ENCODE data around the gene CADM4. TPM values are rescaled to one million over a fixed set of nuclear protein-coding genes. Genes with fewer than 3 reads are reported as not detected.

The CADM4 gene
- total and polyA plus RNA-seq, 9 of the 15 experiments (the other 6 are each of a cell fraction or from before 2014, with no cell fraction given), result 0.03 to 4.6 (median 1.3) TPM

DNA sequence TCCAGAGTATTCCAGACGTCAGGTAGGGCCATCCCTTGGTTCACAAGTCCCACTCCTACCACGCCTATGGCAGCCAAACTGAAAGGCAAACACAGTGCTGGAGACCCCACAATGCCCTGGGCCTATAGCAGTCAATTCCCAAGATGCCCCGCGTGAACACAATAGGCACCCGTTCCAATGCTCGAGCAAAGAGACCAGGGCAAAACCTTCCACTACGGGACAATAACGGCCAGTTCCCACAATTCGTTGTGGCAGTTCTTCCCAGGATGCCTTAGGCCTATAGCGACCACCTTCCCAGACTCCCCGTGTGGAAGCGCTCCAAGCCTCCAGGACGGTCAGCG lies 20.8 kb downstream of the CADM4 start (continued):
- TF ChIP-seq, protein P1, sequence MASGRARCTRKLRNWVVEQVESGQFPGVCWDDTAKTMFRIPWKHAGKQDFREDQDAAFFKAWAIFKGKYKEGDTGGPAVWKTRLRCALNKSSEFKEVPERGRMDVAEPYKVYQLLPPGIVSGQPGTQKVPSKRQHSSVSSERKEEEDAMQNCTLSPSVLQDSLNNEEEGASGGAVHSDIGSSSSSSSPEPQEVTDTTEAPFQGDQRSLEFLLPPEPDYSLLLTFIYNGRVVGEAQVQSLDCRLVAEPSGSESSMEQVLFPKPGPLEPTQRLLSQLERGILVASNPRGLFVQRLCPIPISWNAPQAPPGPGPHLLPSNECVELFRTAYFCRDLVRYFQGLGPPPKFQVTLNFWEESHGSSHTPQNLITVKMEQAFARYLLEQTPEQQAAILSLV (tag; IDR thresholded peaks at IDR 0.05), result no peak
- peak; percentile 10; the same call in 1 of the 2 replicates for TF ChIP-seq NR2F6 (CRISPR knock-in tag; IDR thresholded peaks at IDR 0.05)
- 0 out of 2 replicates have a peak, but pooled peaks have one; percentile 28 for TF ChIP-seq CBFB (CRISPR knock-in tag; IDR thresholded peaks at IDR 0.05)
- TF ChIP-seq DACH1 (IDR thresholded peaks at IDR 0.05; ENCODE audit: partially characterized antibody), result no peak
- TF ChIP-seq FUS (optimal IDR thresholded peaks at IDR 0.05; ENCODE audit: low read depth, low read length), result no peak
- peak; percentile 33 for TF ChIP-seq NFRKB (IDR thresholded peaks at IDR 0.05; ENCODE audit: low read depth)
- TF ChIP-seq, protein P2, sequence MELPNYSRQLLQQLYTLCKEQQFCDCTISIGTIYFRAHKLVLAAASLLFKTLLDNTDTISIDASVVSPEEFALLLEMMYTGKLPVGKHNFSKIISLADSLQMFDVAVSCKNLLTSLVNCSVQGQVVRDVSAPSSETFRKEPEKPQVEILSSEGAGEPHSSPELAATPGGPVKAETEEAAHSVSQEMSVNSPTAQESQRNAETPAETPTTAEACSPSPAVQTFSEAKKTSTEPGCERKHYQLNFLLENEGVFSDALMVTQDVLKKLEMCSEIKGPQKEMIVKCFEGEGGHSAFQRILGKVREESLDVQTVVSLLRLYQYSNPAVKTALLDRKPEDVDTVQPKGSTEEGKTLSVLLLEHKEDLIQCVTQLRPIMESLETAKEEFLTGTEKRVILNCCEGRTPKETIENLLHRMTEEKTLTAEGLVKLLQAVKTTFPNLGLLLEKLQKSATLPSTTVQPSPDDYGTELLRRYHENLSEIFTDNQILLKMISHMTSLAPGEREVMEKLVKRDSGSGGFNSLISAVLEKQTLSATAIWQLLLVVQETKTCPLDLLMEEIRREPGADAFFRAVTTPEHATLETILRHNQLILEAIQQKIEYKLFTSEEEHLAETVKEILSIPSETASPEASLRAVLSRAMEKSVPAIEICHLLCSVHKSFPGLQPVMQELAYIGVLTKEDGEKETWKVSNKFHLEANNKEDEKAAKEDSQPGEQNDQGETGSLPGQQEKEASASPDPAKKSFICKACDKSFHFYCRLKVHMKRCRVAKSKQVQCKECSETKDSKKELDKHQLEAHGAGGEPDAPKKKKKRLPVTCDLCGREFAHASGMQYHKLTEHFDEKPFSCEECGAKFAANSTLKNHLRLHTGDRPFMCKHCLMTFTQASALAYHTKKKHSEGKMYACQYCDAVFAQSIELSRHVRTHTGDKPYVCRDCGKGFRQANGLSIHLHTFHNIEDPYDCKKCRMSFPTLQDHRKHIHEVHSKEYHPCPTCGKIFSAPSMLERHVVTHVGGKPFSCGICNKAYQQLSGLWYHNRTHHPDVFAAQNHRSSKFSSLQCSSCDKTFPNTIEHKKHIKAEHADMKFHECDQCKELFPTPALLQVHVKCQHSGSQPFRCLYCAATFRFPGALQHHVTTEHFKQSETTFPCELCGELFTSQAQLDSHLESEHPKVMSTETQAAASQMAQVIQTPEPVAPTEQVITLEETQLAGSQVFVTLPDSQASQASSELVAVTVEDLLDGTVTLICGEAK (IDR thresholded peaks at IDR 0.05), result peak; percentile 27; the same call in 1 of the 2 replicates
- TF ChIP-seq, protein P2 (CRISPR knock-in tag; IDR thresholded peaks at IDR 0.05), result no peak
- TF ChIP-seq CREBBP (IDR thresholded peaks at IDR 0.05; ENCODE audit: low read depth, low read length), result no peak
- TF ChIP-seq, protein P3, sequence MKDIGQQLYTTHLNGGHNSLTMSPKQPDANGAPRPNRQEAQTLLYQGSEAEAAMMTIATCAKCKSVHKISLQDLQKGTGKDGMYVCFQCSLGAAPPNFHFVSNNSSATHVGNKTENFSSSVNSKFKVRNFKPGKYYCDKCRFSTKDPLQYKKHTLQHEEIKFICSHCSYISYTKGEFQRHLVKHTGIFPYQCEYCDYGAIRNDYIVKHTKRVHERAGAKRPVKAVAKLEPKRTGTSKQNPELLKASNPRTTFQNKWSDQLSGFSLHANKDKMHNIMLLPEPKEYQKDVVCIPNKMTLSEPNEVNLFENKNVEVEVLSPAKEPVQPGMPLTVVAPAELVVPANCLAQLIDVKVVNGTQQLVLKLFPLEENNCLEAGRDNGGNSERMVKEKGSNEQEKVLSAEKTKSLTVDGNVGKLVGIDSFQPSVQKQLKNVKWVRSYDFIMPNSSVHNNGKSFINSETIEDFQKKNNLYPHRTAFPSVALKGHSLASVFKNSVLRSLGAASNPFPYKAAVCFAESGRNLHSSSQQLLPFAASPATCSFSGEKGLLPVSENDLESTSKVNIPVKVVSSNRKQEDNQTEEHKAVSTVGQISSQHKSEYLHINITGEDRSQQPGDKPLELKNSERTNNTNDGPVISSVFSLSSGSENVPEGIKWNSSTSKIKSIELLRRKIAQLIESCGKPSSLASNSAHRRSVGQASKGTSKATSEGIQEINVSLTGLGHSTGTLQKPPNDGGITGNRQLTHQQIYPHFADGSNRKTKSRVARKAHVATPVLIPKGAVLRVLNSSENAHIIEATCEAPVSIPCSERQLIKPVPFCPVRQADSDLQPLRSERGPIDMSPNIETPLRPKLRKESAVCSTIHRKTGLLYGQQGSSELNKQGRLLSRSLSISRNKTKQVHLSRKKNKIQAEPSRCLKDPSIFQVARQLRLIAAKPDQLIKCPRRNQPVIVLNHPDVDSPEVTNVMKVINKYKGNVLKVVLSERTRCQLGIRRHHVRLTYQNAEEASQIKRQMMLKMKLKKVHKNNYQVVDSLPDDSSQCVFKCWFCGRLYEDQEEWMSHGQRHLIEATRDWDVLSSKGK (CRISPR knock-in tag; IDR thresholded peaks at IDR 0.05), result no peak
- no peak for TF ChIP-seq MEIS2 (IDR thresholded peaks at IDR 0.05; ENCODE audit: partially characterized antibody)
- no peak for TF ChIP-seq BRF1 (IDR thresholded peaks at IDR 0.05; ENCODE audit: borderline replicate concordance, extremely low read depth, insufficient read length)
- no peak for TF ChIP-seq RBM22 (IDR thresholded peaks at IDR 0.05; ENCODE audit: low read depth, low read length, poor library complexity, severe bottlenecking)
- TF ChIP-seq U2AF1 (optimal IDR thresholded peaks at IDR 0.05; ENCODE audit: low read depth, low read length), result no peak
